Stimulated activated CD8-positive, alpha-beta memory T cell treated with anti-CD3 and anti-CD28 coated beads, Interleukin-7, amount 100 ng/mL, for 24 hours (primary cell): Measurements from ENCODE around the gene ANKRD62.
"Not testable (repeated sequence)": the region's sequence is repeated elsewhere in the genome, so short reads cannot be mapped to it uniquely, and the experiment has no call there.

Experiments used
- DNase-seq: peaks from one replicate; pipeline ENCODE4 v3.0.0-alpha.2; 2020; ENCODE audit warnings: low read depth

Gene ANKRD62

DNA sequence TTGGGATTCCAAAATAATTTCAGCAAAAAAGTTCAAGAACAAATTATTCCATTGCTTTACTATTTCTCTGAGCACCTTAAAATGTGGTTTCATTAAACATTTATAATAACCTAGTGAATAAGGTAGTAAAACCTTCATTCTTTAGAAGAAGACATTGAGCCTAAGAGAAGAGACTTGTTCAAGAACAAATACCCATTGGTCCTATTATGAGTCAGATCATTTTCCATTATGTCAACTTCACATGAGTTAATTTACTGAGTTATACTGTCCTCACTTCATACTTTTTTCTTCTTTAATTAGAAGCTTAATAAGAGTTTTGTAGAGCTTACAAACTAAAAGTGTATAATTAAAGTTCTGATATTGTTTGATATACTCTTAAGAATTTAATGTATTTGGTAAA lies 5.5 kb downstream of the ANKRD62 start:
- no peak for DNase-seq

DNA sequence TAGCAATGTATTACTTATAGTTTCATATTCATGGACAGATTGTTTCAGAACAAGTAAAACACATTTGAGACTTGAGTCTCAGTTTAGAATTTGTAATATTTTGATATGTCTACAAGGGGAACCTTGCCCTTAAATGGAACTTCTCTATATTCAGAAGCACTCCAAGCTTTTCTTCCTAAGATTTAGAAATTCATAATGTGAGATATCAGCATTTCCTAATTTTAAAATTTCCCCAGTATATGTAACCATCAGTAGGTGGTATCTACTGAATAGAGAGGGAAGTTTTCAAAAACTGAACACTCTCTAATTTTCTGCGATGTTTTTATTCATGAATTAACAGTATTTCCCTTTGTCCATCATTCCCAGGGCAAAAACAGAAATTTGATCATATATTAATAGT lies 7.6 kb downstream of the ANKRD62 start:
- no peak for DNase-seq

DNA sequence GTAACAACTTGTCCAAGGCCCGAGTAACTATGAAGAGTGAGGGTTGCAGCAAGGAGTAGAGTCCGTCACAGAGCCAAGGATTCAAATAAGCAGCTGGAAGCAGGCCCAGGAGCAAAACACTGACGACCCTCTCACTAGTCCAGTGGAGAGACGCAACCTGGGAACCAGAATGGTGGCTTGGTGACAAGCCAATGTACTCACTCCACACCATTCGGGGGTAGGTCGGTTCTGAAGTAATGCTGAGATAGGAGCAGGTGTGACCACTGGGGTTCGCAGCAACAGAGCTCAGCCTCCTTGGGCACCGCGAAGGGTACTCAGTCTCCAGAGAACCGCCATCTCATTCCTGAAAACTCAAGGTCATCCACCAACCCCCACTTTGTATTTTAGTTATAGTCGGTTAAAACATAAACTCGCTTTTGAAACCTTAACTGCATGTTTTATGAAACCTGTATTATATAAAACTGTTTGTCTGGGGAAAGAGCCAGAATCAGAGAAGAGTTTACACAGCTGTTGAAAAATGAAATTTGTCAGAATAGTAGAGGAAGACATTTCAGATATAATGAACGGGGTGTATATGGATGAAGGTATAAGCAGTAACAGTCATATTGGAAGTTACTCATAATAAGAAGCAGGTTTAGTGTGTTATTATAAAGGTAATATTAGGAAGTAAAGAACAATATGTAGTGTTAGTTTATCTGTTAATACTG lies 8.6 kb downstream of the ANKRD62 start:
- no peak for DNase-seq

DNA sequence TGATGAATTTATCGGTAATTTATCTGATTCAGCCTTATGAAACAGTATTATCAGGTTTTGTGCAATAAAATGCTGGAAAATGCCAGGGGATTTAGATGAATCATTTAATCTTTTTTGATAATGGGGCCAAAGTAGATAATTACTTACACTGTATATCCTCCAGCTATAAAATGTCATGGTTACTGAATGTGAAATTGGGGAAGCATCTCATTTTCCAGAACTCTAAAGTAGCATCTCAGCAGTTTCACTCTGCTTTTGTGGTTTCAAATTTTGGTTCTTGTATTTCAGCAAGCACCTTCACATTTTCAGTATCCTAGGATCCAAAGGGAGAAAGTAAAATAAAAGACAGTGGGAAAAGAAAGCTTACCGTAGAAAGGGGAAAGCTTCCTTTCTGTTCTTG lies 12.8 kb downstream of the ANKRD62 start:
- no peak for DNase-seq

DNA sequence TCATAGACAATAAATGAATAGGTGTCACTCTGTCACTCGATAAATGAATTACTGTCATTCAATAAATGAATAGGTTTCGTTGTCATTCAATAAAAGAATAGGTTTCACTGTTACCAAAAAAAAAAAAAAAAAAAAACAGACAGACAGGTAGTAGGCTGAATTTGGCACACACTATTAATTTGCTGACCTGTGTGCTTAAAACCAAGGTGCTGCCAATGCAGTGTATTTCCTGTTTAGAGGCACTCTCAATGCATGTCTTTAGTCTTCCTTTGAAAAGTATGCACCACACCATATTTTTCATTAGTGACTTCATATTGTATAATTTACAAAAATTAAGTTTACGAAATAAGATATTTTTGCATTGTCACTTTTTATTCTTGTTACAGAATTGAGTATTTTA lies 16.2 kb downstream of the ANKRD62 start:
- DNase-seq, result no peak

DNA sequence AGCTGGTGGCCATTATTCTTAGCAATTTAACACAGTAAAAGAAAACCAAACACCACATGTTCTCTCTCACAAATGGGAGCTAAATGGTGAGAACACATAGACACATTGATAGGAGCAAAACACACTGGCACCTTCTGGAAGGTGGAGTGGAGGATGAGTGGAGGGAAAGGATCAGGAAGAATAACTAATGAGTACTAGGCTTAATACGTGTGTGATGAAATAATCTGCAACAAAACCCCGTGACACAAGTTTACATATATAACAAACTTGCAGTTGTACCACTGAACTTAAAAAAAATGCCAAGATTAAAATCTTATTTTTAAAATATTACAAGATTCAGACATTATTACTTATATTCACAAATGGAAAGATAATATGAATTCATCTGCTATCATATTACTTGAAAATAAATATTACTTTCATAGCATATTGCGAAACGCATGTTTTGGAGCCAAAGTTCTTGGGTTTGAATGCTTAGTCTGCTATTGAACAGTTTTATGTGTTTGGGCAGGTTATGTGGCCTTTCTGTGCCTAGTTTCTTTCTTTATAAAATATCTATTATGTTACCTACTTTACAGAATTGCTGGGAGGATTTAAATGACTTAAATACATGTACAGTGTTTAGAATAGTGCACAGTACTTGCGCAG lies 20.5 kb downstream of the ANKRD62 start:
- DNase-seq, result no peak

- no peak for DNase-seq
These were observed 25.7 kb downstream of the ANKRD62 start for GRCh38 chr18:12119358-12119757.

- no peak for DNase-seq
These were observed 27.8 kb downstream of the ANKRD62 start for GRCh38 chr18:12121175-12122042.

GRCh38 chr18:12122043-12122389 lies 28.4 kb downstream of the ANKRD62 start:
- not testable (repeated sequence) for DNase-seq

DNA sequence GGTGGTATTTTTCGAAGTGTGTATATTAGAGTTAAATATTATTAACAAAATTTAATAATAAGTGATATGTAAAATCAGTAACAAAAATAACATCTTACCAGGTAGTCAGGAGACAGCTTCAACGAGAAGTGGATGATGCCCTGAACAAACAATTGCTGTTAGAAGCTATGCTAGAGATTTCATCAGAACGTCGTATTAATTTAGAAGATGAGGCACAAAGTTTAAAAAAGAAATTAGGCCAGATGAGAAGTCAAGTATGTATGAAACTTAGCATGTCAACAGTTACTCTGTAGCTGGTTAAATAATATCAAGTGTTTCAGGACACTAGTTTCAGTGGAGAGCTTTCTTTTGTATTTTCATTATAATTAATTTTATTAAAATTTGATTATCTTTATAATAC lies 34.0 kb downstream of the ANKRD62 start:
- DNase-seq, result not testable (repeated sequence)

- DNase-seq, result not testable (repeated sequence)
These were observed 45.2 kb downstream of the ANKRD62 start for GRCh38 chr18:12138831-12139230.

GRCh38 chr18:12140866-12141265 lies 47.2 kb downstream of the ANKRD62 start:
- DNase-seq, result not testable (repeated sequence)

GRCh38 chr18:12141778-12142177 lies 48.1 kb downstream of the ANKRD62 start:
- DNase-seq, result not testable (repeated sequence)

GRCh38 chr18:12149431-12149830 lies 55.8 kb downstream of the ANKRD62 start:
- not testable (repeated sequence) for DNase-seq

- DNase-seq, result no peak
These were observed 60.7 kb downstream of the ANKRD62 start for GRCh38 chr18:12154361-12154760.

- no peak for DNase-seq
These were observed 62.4 kb downstream of the ANKRD62 start for GRCh38 chr18:12155996-12156395.

GRCh38 chr18:12159446-12159845 lies 65.8 kb downstream of the ANKRD62 start:
- DNase-seq, result no peak

GRCh38 chr18:12162786-12163185 lies 69.1 kb downstream of the ANKRD62 start:
- no peak for DNase-seq

GRCh38 chr18:12165038-12165768 lies 71.6 kb downstream of the ANKRD62 start:
- no peak for DNase-seq
